GM12878 (cell line): Measurements from ENCODE around the gene ADGRB2. TPM values are rescaled to one million over a fixed set of nuclear protein-coding genes. Genes with fewer than 3 reads are reported as not detected.

Experiments used
- ATAC-seq: fragments of 200-7000 bp; cut with Tn5 transposase; 3 replicates; pipeline ENCODE4 v1.9.1; 2020; ENCODE audit warnings: mild to moderate bottlenecking, moderate library complexity
- BruUV-seq: library from RNA; stranded (reverse); fragments of 400-500 nt; replicated peaks from 2 replicates; lab custom pipeline; 2021; lab: Mats Ljungman, UMichigan
- CTCF ChIA-PET: fragments of 300-600 bp; sonication (Branson Sonifier 250); formaldehyde crosslinking; extraction: SDS; loops from one replicate; lab custom pipeline; 2021; ENCODE audit warnings: inconsistent platforms; lab: Yijun Ruan, JAX
- POLR2A ChIA-PET: fragments of 350-600 bp; formaldehyde crosslinking; extraction: SDS; loops from one replicate; lab custom pipeline; 2021; ENCODE audit warnings: inconsistent platforms; lab: Charles Lee
- RAD21 ChIA-PET: fragments of 300-600 bp; sonication (Branson Sonifier 250); formaldehyde crosslinking; loops from one replicate; lab custom pipeline; 2023; ENCODE audit warnings: antibody characterized with exemption; ENCODE audit not compliant: unreplicated experiment; lab: Charles Lee
- SMC1A ChIA-PET: fragments of 300-600 bp; sonication (Branson Sonifier 250); formaldehyde crosslinking; loops from one replicate; lab custom pipeline; 2023; ENCODE audit not compliant: unreplicated experiment, uncharacterized antibody; lab: Charles Lee
- DNase-seq: peaks from one replicate; pipeline ENCODE4 v3.0.0-alpha.2; 2011; ENCODE audit warnings: low read depth, low spot score
- FAIRE-seq: peaks from 3 replicates; lab custom pipeline; 2011; peaks lifted over from hg19 to GRCh38; lab: Jason Lieb, UNC
- H2AFZ ChIP-seq: 2 replicates; pipeline ENCODE4 v1.6.0; 2011; ENCODE audit warnings: low read depth, low read length, control low read depth; ENCODE audit not compliant: control insufficient read depth
- H3K27ac ChIP-seq: 2 replicates; pipeline ENCODE4 v1.5.1; 2011; ENCODE audit warnings: control low read depth; ENCODE audit not compliant: control insufficient read depth, insufficient read depth
- H3K27me3 ChIP-seq, 2 experiments: replicated peaks in 1 of 2; 2 replicates each; pipeline versions ENCODE4 v1.6.0 to v1.6.1; 2011; ENCODE audit warnings: low read length in 1 of 2; ENCODE audit not compliant: control insufficient read depth in 2 of 2, insufficient read depth in 2 of 2
- H3K36me3 ChIP-seq, 2 experiments: 2 replicates each; pipeline ENCODE4 v1.5.1; 2011; ENCODE audit warnings: low read length in 1 of 2; ENCODE audit not compliant: control insufficient read depth in 2 of 2, insufficient read depth in 2 of 2
- H3K4me1 ChIP-seq: 2 replicates; pipeline ENCODE4 v1.6.1; 2011; ENCODE audit warnings: mild to moderate bottlenecking, low read length, moderate library complexity, mixed read lengths; ENCODE audit not compliant: control insufficient read depth, insufficient read depth
- H3K4me2 ChIP-seq: 2 replicates; pipeline ENCODE4 v1.6.0; 2011; ENCODE audit warnings: control low read depth; ENCODE audit not compliant: control insufficient read depth, insufficient read depth
- H3K4me3 ChIP-seq: fragments of 200-600 bp; sonication (generic); 2 replicates; pipeline ENCODE4 v1.5.1; 2016
- H3K79me2 ChIP-seq: 2 replicates; pipeline ENCODE4 v1.6.0; 2011; ENCODE audit warnings: low read length; ENCODE audit not compliant: control insufficient read depth, insufficient read depth
- H3K9ac ChIP-seq: 2 replicates; pipeline ENCODE4 v1.8.0; 2011; ENCODE audit warnings: low read length, control low read depth, mixed read lengths; ENCODE audit not compliant: control insufficient read depth, insufficient read depth
- H3K9me3 ChIP-seq: replicated peaks from 3 replicates; pipeline ENCODE4 v1.5.1; 2011; ENCODE audit warnings: mild to moderate bottlenecking, low read length; ENCODE audit not compliant: control insufficient read depth, insufficient read depth
- H4K20me1 ChIP-seq: 2 replicates; pipeline ENCODE4 v1.6.0; 2011; ENCODE audit not compliant: control insufficient read depth, insufficient read depth
- BHLHE40 ChIP-seq, 2 experiments: fragments of 450-650 bp in 1 of 2; IDR thresholded peaks; 2 replicates each; pipeline ENCODE4 v1.6.1; 2011 to 2017; ENCODE audit warnings: low read depth in 2 of 2, borderline replicate concordance in 1 of 2, improper control_type of control experiment in 1 of 2, low read length in 1 of 2, mild to moderate bottlenecking in 1 of 2
- CREM ChIP-seq: IDR thresholded peaks from 2 replicates; pipeline ENCODE4 v1.6.1; 2014; ENCODE audit warnings: antibody characterized with exemption, low read depth
- FOS ChIP-seq: IDR thresholded peaks from 3 replicates; pipeline ENCODE4 v1.6.1; 2011; ENCODE audit warnings: borderline replicate concordance; ENCODE audit not compliant: insufficient read length; ENCODE audit errors: extremely low read depth
- RCOR1 ChIP-seq: conservative IDR thresholded peaks from 2 replicates; pipeline ENCODE4 v1.6.1; 2012; ENCODE audit warnings: low read depth, low read length, improper control_type of control experiment
- SMAD1 ChIP-seq: fragments of 450-650 bp; IDR thresholded peaks from 2 replicates; pipeline ENCODE4 v1.6.1; 2018; ENCODE audit warnings: mild to moderate bottlenecking, low read depth; ENCODE audit not compliant: partially characterized antibody
- SRF ChIP-seq, 2 experiments: IDR thresholded peaks; 2 replicates each; pipeline ENCODE4 v1.6.1; 2011; ENCODE audit warnings: low read depth in 2 of 2, low read length in 2 of 2, mild to moderate bottlenecking in 1 of 2, moderate library complexity in 1 of 2
- TARDBP ChIP-seq: IDR thresholded peaks from 2 replicates; pipeline ENCODE4 v1.6.1; 2016; ENCODE audit warnings: borderline replicate concordance
- ZBED1 ChIP-seq: IDR thresholded peaks from 2 replicates; pipeline ENCODE4 v1.6.1; 2016; ENCODE audit warnings: borderline replicate concordance
- ZNF622 ChIP-seq: fragments of 450-650 bp; IDR thresholded peaks from 2 replicates; pipeline ENCODE4 v1.6.1; 2017; ENCODE audit warnings: mild to moderate bottlenecking, inconsistent platforms
- WGBS: methylation state at CpG from one replicate; pipeline ENCODE4 v1.1.6; 2016; ENCODE audit warnings: low lambda C conversion rate; ENCODE audit not compliant: insufficient replicate concordance, insufficient coverage; ENCODE audit errors: missing lambda C conversion rate; 5-methylcytosine and 5-hydroxymethylcytosine counted together
- in situ Hi-C: fragments of 300-500 bp; cut with MboI; formaldehyde crosslinking; loops from 9 replicates; pipeline ENCODE4 v1.14.3; 2018; ENCODE audit warnings: mixed read lengths
- intact Hi-C: fragments of 100-400 bp; cut with micrococcal nuclease; formaldehyde crosslinking; loops from one replicate; pipeline ENCODE4 v1.14.2; 2022; ENCODE audit not compliant: unreplicated experiment
- polyA plus RNA-seq, 11 experiments: library from polyadenylated mRNA; depleted of rRNA in 4 of 11; unstranded in 6 of 11; stranded (reverse) in 5 of 11; fragments of >200 nt; fragmentation: Nextera tagmentation in 4 of 11; fragmentation: Illumina TruSeq in 1 of 11; extraction: Ambion mirVana in 4 of 11; extraction: Trizol in 1 of 11; gene quantifications; 1 replicate in 1 of 11; 2 replicates in 10 of 11; pipeline versions ENCODE4 v1.2.1 to v1.2.3, GENCODE V29; 2011 to 2016; ENCODE audit warnings: inconsistent platforms in 2 of 11, missing spikeins in 2 of 11, low read depth in 1 of 11
- total RNA-seq, 4 experiments: library from RNA; depleted of rRNA in 3 of 4; stranded (reverse); fragments of >200 nt in 3 of 4; fragmentation: Illumina TruSeq in 1 of 4; extraction: Trizol in 1 of 4; gene quantifications; 2 replicates each; pipeline versions ENCODE4 v1.2.1 to v1.2.3, GENCODE V29; 2013 to 2021

ADGRB2 gene
- total and polyA plus RNA-seq, 10 of the 15 experiments (the other 5 are each of a cell fraction or from before 2014, with no cell fraction given): 0.11 to 0.33 (median 0.18) TPM; not detected in 4

DNA sequence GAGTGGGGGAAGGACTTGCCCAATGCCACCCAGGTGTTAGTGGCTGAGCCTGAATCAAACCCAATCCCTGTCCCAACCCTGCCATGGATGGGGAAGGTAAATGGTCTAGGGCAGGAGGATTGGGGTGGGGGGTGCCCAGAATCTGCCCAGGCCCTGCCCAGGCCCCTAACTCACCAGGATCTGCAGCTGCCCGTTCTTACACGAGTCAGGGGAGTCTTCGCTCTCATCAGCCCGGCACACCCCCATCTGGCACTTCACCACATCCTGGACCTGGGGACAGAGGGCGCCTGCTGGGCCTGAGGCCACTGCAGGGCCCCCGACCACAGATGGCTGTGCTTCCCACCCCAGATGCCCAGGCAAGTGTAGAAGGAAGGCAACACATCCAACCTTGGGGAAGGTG lies 31.8 kb downstream of the ADGRB2 start:
- ATAC-seq: no peak
- RAD21 ChIA-PET: no interaction called here
- H4K20me1 ChIP-seq: no peaks in the 10 kb centered on the region
- TF ChIP-seq ZBED1: no peak
- in situ Hi-C loops (no loop called here), intact Hi-C loops (no loop called here)
- no peaks in the 10 kb centered on the region for H3K9me3 ChIP-seq
- no peaks in the 10 kb centered on the region for H3K36me3 ChIP-seq
- H3K4me3 ChIP-seq: no peak overlapping the region
- CTCF ChIA-PET: no interaction called here
- BruUV-seq: no TSS peak
- no peaks in the 10 kb centered on the region for H3K79me2 ChIP-seq
- no peaks in the 10 kb centered on the region for H3K4me1 ChIP-seq
- no peak overlapping the region for H3K27ac ChIP-seq
- WGBS: 6% methylated on average over 2 of the region's 6 CpGs
- H3K27me3 ChIP-seq: no peaks in the 10 kb centered on the region; a peak in 2 of 4 replicates
- SMC1A ChIA-PET: no interaction called here
- FAIRE-seq: no peak
- H3K4me2 ChIP-seq: no peak overlapping the region
- no peak overlapping the region for H3K9ac ChIP-seq
- no peak overlapping the region for H2AFZ ChIP-seq
- POLR2A ChIA-PET: interaction anchor here (0.5 to 1.4 kb wide), 2 partner anchors 12 to 415 kb away, joined by 3 to 6 read pairs; no protein-coding TSS in a partner anchor
- no peak for DNase-seq

DNA sequence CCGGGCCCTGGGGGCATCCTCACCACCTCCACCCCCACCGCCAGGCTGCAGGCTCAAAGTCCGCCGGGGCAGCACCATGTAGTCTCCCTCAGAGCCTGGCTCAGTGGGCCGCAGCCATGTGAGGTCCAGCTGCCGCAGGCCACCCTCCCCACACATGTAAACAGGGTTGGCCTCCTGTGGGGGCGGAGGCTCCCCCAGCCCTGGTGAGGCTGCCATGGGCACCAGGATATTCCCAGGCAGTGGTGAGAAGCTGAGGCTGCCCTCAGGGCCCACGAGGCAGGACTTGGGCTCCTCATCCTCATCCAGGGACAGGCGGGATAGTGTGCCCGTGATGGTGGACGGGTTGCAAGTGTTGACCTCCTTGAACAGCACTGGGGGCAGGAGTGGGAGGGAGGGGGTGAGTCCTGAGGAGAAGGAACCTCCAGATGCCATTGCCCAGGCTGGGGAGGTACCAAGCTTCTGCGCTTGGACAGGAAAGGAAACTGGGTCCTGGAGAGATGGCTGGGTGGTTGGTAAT lies 33.0 kb downstream of the ADGRB2 start:
- no peak for FAIRE-seq
- RAD21 ChIA-PET: no interaction called here
- H2AFZ ChIP-seq: no peak overlapping the region
- no peaks in the 10 kb centered on the region for H3K9me3 ChIP-seq
- no peak overlapping the region for H3K27ac ChIP-seq
- H3K36me3 ChIP-seq: no peaks in the 10 kb centered on the region
- SMC1A ChIA-PET: no interaction called here
- H3K27me3 ChIP-seq: no peaks in the 10 kb centered on the region; a peak in 2 of 4 replicates
- no peak for DNase-seq
- H3K79me2 ChIP-seq: no peaks in the 10 kb centered on the region
- 33% methylated on average over 11 of the region's 12 CpGs for WGBS
- TF ChIP-seq FOS (no peak), CREM (no peak), RCOR1 (no peak), ZNF622 (no peak), BHLHE40 (IDR thresholded peaks at IDR 0.05; ENCODE audit: borderline replicate concordance in 1 of 2, low read depth in 2 of 2, low read length in 1 of 2) (no peak), SRF (IDR thresholded peaks at IDR 0.05; ENCODE audit: low read depth in 2 of 2, low read length in 2 of 2) (no peak), TARDBP (no peak), SMAD1 (no peak)
- ATAC-seq: no peak
- CTCF ChIA-PET: no interaction called here
- POLR2A ChIA-PET: no interaction called here
- no peak overlapping the region for H3K4me3 ChIP-seq
- H3K4me2 ChIP-seq: no peak overlapping the region
- H3K9ac ChIP-seq: no peak overlapping the region
- no peaks in the 10 kb centered on the region for H4K20me1 ChIP-seq
- H3K4me1 ChIP-seq: no peaks in the 10 kb centered on the region
- BruUV-seq: no TSS peak
- in situ Hi-C loops: no loop called here
- intact Hi-C loops: no loop called here
